ENCODE data around the gene MED13L.
A peak's percentile ranks its signal among the peaks of the same experiment; 100 is the strongest.

The MED13L gene

DNA sequence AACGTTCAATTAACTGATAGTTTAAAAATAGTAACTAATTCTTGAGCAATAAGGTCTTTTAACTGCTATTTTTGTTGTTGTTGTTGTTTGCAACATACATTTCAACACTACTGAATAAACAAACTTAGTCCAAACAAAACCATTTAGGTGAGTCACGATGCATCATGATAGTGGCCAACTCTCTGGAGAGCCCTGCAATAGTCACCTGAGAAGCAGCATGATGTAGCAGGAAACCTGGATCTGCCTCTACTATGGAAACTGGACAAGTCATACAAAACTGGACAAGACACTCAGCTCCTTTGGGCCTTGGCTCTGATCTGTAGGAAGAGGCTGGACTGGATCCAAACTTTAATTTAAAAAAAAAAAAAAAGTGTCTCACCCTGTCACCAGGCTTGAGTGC is 117.3 kb downstream of the MED13L start (continued):
- TF ChIP-seq POU6F1 (CRISPR knock-in tag; IDR thresholded peaks at IDR 0.05; ENCODE audit: borderline replicate concordance, low read depth) (no peak), ZFP3 (CRISPR knock-in tag; IDR thresholded peaks at IDR 0.05) (no peak), ISL1 (CRISPR knock-in tag; IDR thresholded peaks at IDR 0.05) (no peak), CSDC2 (CRISPR knock-in tag; IDR thresholded peaks at IDR 0.05) (no peak), PPARA (CRISPR knock-in tag; IDR thresholded peaks at IDR 0.05; ENCODE audit: borderline replicate concordance) (no peak)
- TF ChIP-seq, protein P1, sequence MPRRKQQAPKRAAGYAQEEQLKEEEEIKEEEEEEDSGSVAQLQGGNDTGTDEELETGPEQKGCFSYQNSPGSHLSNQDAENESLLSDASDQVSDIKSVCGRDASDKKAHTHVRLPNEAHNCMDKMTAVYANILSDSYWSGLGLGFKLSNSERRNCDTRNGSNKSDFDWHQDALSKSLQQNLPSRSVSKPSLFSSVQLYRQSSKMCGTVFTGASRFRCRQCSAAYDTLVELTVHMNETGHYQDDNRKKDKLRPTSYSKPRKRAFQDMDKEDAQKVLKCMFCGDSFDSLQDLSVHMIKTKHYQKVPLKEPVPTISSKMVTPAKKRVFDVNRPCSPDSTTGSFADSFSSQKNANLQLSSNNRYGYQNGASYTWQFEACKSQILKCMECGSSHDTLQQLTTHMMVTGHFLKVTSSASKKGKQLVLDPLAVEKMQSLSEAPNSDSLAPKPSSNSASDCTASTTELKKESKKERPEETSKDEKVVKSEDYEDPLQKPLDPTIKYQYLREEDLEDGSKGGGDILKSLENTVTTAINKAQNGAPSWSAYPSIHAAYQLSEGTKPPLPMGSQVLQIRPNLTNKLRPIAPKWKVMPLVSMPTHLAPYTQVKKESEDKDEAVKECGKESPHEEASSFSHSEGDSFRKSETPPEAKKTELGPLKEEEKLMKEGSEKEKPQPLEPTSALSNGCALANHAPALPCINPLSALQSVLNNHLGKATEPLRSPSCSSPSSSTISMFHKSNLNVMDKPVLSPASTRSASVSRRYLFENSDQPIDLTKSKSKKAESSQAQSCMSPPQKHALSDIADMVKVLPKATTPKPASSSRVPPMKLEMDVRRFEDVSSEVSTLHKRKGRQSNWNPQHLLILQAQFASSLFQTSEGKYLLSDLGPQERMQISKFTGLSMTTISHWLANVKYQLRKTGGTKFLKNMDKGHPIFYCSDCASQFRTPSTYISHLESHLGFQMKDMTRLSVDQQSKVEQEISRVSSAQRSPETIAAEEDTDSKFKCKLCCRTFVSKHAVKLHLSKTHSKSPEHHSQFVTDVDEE (CRISPR knock-in tag; IDR thresholded peaks at IDR 0.05): no peak

DNA sequence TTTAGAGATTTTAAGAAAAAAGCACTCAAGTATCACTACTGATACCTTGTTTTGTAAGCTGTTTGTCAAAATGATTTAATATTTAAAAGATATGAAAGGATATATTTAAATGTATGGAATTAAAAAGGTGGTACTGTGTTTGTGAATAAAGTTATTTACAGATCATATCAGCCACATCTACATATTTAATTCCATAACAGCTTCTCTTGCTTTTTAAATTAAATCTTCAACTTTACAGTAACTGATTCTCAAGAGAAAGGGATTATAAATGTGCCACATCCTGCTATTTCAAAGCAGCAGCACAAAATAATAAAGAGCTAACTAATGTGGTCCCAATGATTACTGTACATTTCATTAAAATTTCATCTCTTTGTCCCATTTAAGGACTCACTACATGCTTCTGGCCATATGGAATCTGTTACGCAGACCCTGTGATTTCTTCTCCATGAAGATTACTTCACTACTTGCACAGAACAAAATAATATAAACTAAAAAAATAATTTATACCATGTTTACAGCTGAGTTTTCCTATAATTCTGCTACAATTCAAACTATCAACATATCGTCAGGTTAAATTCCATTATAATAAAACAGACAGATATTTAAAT is 117.8 kb downstream of the MED13L start:
- no peak for TF ChIP-seq POU6F1 (CRISPR knock-in tag; IDR thresholded peaks at IDR 0.05; ENCODE audit: borderline replicate concordance, low read depth)
- TF ChIP-seq, protein P2, sequence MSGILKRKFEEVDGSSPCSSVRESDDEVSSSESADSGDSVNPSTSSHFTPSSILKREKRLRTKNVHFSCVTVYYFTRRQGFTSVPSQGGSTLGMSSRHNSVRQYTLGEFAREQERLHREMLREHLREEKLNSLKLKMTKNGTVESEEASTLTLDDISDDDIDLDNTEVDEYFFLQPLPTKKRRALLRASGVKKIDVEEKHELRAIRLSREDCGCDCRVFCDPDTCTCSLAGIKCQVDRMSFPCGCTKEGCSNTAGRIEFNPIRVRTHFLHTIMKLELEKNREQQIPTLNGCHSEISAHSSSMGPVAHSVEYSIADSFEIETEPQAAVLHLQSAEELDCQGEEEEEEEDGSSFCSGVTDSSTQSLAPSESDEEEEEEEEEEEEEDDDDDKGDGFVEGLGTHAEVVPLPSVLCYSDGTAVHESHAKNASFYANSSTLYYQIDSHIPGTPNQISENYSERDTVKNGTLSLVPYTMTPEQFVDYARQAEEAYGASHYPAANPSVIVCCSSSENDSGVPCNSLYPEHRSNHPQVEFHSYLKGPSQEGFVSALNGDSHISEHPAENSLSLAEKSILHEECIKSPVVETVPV (CRISPR knock-in tag; IDR thresholded peaks at IDR 0.05): no peak
- no peak for TF ChIP-seq BACH2 (CRISPR knock-in tag; IDR thresholded peaks at IDR 0.05; ENCODE audit: borderline replicate concordance)
- no peak for TF ChIP-seq ZFP30 (CRISPR knock-in tag; IDR thresholded peaks at IDR 0.05)
- no peak for TF ChIP-seq CREB5 (CRISPR knock-in tag; IDR thresholded peaks at IDR 0.05; ENCODE audit: low read depth)
- TF ChIP-seq, protein P1 (CRISPR knock-in tag; IDR thresholded peaks at IDR 0.05): no peak
- no peak for TF ChIP-seq CSDC2 (CRISPR knock-in tag; IDR thresholded peaks at IDR 0.05)
- no peak for TF ChIP-seq ARNTL (CRISPR knock-in tag; IDR thresholded peaks at IDR 0.05; ENCODE audit: borderline replicate concordance, low read depth)
- TF ChIP-seq ZC3H10 (CRISPR knock-in tag; IDR thresholded peaks at IDR 0.05): no peak
- no peak for TF ChIP-seq SNAI2 (CRISPR knock-in tag; IDR thresholded peaks at IDR 0.05)
- no peak for TF ChIP-seq OSR1 (CRISPR knock-in tag; IDR thresholded peaks at IDR 0.05)
- no peak for TF ChIP-seq PPARA (CRISPR knock-in tag; IDR thresholded peaks at IDR 0.05; ENCODE audit: borderline replicate concordance)
- TF ChIP-seq ZNF565 (CRISPR knock-in tag; conservative IDR thresholded peaks at IDR 0.05; ENCODE audit: low read depth): no peak
- TF ChIP-seq, protein P3, sequence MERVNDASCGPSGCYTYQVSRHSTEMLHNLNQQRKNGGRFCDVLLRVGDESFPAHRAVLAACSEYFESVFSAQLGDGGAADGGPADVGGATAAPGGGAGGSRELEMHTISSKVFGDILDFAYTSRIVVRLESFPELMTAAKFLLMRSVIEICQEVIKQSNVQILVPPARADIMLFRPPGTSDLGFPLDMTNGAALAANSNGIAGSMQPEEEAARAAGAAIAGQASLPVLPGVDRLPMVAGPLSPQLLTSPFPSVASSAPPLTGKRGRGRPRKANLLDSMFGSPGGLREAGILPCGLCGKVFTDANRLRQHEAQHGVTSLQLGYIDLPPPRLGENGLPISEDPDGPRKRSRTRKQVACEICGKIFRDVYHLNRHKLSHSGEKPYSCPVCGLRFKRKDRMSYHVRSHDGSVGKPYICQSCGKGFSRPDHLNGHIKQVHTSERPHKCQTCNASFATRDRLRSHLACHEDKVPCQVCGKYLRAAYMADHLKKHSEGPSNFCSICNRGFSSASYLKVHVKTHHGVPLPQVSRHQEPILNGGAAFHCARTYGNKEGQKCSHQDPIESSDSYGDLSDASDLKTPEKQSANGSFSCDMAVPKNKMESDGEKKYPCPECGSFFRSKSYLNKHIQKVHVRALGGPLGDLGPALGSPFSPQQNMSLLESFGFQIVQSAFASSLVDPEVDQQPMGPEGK (CRISPR knock-in tag; IDR thresholded peaks at IDR 0.05; ENCODE audit: borderline replicate concordance): no peak
- TF ChIP-seq ESRRG (CRISPR knock-in tag; IDR thresholded peaks at IDR 0.05): no peak
- no peak for TF ChIP-seq ISL1 (CRISPR knock-in tag; IDR thresholded peaks at IDR 0.05)
- no peak for TF ChIP-seq ZFP3 (CRISPR knock-in tag; IDR thresholded peaks at IDR 0.05)
- no peak for TF ChIP-seq GLIS3 (CRISPR knock-in tag; IDR thresholded peaks at IDR 0.05)
- no peak for TF ChIP-seq ZNF8 (CRISPR knock-in tag; IDR thresholded peaks at IDR 0.05)
- peak; percentile 34; the same call in 1 of the 3 replicates for ATAC-seq
